HG03558 (cell line): ENCODE results near the gene KDM4B.

ENCODE experiments used
- ATAC-seq: cut with Tn5 transposase; IDR thresholded peaks from one replicate; pipeline ENCODE4 v1.9.1; 2021; ENCODE audit warnings: moderate number of reproducible peaks; ENCODE audit not compliant: unreplicated experiment; ENCODE audit errors: extremely low read depth

Gene KDM4B

DNA sequence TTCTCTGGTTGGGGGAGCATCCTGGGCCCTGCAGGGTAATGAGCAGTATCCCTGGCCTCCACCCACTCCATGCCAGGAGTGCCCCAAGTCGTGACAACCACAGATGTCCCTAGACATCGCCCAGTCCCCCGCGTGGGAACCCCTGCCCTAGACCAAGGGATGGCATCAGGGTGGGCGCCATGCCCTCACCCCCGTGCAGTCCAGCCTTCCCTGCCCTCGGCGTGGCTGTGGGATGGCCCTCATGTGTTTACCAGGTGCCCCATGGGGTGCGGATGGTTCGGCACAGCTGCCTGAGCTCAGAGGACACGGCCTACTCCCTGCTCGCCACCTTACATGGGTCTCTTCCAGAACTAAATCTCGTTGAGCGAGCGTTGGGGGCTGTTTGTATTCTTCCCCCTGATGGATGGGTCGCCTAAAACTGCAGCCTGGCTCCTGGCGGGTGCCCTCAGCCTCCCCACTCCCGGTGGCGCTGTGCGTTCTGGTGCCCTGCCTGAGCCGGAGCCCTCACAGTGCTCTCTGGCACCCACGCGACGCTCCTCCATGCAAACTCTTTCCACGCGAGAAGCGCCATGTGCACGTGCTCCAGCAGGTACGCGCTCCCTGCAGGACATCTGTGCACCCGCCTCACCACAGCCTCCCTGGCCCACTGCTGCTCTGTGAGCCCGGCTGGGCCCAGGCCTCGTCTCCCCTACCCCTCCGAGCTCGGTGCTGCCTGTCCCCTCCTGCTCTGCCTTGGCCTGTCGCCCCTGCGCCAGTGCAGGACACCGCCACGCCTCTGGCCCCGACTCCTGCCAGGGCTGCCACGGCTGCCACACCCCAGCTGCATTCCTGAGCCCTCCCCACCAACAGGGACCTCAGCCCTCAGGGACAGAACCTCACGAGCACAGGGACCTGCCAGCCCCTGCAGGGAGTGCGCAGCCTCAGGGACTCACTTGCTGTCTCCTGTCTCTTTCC lies 145.0 kb downstream of the KDM4B start:
- ATAC-seq, result no peak

DNA sequence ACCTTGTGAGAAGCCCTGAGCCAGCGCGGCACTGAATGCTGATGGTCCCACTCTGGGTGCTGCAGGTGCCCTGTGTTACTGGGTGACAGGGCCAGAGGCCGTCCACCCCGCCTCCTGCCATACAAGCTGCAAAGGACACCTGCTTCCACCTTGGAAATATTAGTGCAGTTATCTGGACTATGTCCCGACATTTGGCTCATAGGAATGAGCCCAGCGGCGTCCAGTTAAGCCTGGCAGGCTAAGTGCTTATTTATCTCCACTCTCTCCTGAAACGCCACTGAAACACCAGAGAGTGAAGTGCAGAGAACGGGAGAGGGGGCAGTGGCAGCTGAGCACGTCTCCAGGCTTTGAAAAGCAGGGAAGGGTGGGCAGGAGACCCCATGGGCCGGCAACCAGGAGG lies 145.8 kb downstream of the KDM4B start:
- no peak for ATAC-seq

- ATAC-seq, result no peak
Observed at GRCh38 chr19:5115351-5115750, 146.4 kb downstream of the KDM4B start.

GRCh38 chr19:5115771-5116202 lies 146.9 kb downstream of the KDM4B start:
- no peak for ATAC-seq

- no peak for ATAC-seq
Observed at GRCh38 chr19:5116292-5116691, 147.4 kb downstream of the KDM4B start.

DNA sequence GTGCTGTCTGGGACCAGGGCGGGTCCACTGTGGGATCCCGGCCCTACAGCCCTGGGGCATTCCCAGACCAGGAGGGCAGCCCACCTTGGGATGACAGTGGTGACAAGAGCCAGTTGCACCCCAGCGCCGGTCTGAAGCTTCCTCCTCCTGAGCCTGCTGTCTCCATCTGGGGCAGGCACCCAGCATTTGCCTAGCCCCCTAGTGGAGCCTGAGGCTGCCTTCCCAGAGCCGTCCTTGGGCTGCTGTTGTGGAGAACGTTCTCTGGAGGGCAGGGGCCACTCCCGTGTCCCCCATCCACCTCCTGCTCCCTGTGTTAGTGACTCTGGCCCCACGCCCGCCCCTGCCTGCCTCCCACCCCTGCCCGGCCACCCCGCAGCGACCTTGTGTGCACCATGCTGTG lies 148.5 kb downstream of the KDM4B start:
- ATAC-seq, result no peak

GRCh38 chr19:5118026-5118425 lies 149.1 kb downstream of the KDM4B start:
- no peak for ATAC-seq

- no peak for ATAC-seq
Observed at GRCh38 chr19:5119297-5119998, 150.5 kb downstream of the KDM4B start.

GRCh38 chr19:5120321-5120720 lies 151.4 kb downstream of the KDM4B start:
- no peak for ATAC-seq

GRCh38 chr19:5120833-5121232 lies 151.9 kb downstream of the KDM4B start:
- ATAC-seq, result no peak

- ATAC-seq, result no peak
Observed at GRCh38 chr19:5121266-5122120, 152.6 kb downstream of the KDM4B start.

GRCh38 chr19:5122121-5122400 lies 153.1 kb downstream of the KDM4B start:
- no peak for ATAC-seq

GRCh38 chr19:5122671-5123409 lies 153.9 kb downstream of the KDM4B start:
- ATAC-seq, result no peak

GRCh38 chr19:5123646-5124045 lies 154.7 kb downstream of the KDM4B start:
- no peak for ATAC-seq

DNA sequence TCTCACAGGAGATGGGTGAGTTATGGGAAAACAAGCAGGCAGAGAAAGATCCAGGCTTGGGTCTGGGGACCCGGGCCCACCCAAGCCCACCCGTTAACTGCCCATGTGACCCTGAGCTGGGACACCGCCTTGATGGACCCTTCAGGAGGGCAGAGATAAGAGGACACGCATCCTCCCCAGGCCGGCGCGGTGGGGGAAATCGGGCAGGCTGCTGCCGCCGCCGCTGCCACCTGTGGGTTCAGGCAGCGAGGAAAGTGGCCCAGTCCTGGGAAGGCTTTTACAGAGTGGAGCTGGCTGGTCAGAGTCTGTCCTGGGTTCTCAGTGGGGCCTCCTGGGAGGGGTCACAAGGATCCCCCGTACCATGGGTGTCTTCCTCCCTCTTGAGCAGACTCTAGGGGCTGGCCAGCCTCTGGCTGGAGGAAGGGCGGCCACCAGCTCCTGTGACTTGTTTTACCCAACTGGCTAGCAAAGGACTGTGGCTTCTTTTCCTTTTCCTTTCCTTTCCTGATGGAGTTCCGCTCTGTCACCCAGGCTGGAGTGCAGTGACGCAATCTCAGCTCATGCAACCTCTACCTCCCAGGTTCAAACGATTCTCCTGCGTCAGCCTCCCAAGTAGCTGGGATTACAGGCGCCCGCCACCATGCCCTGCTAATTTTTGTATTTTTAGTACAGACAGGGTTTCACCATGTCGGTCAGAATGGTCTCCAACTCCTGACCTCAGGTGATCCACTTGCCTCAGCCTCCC lies 155.4 kb downstream of the KDM4B start:
- ATAC-seq, result no peak

- ATAC-seq, result no peak
Observed at GRCh38 chr19:5125376-5125775, 156.5 kb downstream of the KDM4B start.

DNA sequence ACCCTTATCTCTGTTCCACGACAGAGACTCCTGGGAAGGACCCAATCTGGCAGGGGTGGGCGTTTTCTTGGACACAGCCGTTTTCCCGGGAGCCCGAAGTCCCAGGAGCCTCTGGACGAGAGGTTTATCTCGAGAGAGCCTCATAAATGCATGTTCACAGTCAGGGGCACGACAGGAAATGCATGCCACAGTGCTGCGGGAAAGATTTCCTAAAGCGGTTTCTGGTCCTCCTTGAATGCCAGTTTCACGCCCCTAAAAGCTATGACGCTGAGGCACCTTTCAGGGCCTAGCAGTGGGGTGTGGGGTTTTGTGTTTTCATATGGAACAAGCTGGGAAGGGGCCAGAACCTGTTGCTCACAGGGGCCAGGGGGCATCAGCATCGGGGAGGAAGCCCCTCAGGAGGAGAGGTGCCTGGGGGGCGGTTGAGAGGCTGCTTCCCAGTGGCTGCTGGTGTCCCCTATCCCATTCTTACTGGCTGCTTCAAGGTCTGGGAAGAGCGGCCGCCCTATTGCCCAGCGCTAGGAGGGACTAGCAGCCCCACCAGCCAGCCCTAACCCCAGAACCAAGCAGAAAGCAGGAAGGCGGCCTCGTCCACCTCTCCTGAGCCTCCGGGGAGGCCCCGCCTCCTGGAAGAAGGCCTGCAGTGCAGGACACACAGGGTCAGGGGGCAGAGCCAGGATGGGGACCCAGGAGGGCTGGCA lies 157.0 kb downstream of the KDM4B start:
- no peak for ATAC-seq

DNA sequence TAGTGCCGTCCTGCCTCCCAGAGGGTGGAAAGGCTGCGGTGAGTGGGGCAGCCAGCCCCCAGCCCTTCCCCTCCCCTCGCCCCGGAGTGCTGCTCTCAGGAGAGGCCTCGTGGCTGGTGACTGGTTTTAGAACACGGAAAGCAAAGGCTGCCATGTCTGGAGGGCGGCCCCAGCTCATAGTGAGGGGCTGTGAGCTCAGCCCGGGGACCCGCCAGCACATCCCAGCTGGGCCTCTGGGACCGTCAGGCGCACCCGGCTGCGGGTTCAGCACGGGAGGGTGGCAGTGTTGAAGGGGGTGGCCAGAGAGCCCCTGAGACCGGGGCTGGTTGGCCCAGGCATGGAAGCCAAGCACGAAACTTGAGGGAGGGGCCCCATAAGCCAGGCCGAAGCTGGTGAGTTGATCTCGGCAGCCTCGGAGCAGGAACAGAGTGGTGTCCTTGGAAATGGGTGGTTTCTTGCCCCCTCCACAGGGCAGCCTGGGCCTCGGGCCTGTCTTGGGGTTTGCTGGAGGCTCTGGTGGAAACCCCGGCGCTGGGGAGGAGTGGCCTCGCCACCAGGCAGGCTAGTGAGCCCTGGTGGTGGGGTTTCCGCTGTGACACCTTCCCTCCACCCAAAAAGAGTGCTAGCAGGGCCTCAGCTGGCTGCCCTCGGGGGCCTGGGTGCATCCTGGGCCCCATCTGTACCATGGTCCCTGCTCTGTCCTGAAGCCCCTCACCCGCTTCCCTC lies 157.7 kb downstream of the KDM4B start:
- no peak for ATAC-seq
